ENCODE data around the gene CNTN1.

The CNTN1 gene

DNA sequence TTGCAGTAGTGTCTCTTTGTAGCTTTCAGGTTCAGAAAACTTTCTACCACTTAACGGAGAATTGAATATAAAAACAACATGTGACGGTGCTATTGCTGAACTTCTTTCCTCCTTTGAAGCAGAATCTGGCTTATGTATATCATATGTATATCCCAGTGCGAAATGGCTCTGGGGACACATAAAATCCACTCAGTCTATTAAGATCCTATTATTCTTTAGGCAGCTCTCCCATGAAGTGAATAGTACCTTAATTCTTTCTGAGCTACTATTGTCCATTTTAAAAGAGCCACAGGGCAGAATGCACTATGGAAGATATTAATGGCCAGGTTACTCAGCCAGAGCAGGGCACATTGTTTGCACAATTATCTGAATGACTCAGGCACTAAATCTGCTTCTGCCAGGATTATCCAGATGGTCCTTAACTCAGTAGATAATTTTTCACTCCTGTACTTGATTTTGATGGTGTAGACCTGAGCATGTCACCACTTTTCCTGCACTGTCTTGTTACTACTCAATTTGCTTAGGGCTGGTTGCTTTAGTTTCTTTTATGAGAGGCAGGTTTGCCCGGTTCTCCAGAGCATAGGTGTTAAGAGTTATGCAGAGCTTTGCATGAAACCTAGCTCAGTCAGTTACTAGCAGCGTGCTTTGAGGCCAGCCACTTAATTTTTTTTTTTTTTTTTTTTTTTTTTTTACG, 5.5 kb downstream of the CNTN1 start:
- no peak for DNase-seq
- no peak overlapping the region for H3K4me3 ChIP-seq (ENCODE audit: control insufficient read depth in 1 of 7, extremely low read depth in 1 of 7, insufficient read depth in 4 of 7, low read depth in 2 of 7, low read length in 6 of 7)
- ChIA-PET POLR2A (no interaction called here), CTCF (no interaction called here)
- H3K36me3 ChIP-seq (ENCODE audit: control insufficient read depth in 4 of 4, insufficient read depth in 4 of 4, low read length in 3 of 4) = no peaks in the 10 kb centered on the region
- no CpG with 5 or more reads among the region's 6 CpGs for WGBS (ENCODE audit: insufficient coverage)
- H3K9me3 ChIP-seq (ENCODE audit: control extremely low read depth in 1 of 5, control insufficient read depth in 4 of 5, insufficient read depth in 2 of 5, low read depth in 1 of 5, low read length in 4 of 5) = peaks cover 0 to 2% (median 0%) of the 10 kb centered on the region in 5 experiments
- H3K27me3 ChIP-seq (replicated peaks in 2 of 5; ENCODE audit: control insufficient read depth in 4 of 5, insufficient read depth in 5 of 5, low read length in 4 of 5) = peaks cover 6 to 28% (median 13%) of the 10 kb centered on the region in 5 experiments
- H3K4me1 ChIP-seq (ENCODE audit: control extremely low read depth in 1 of 4, control insufficient read depth in 4 of 4, insufficient read depth in 4 of 4, low read length in 3 of 4) = peaks cover 0 to 7% (median 3%) of the 10 kb centered on the region in 4 experiments
- no peak overlapping the region for H3K27ac ChIP-seq (ENCODE audit: insufficient read depth in 1 of 2, low read depth in 1 of 2, low read length in 2 of 2, poor library complexity in 1 of 2, severe bottlenecking in 2 of 2)

DNA sequence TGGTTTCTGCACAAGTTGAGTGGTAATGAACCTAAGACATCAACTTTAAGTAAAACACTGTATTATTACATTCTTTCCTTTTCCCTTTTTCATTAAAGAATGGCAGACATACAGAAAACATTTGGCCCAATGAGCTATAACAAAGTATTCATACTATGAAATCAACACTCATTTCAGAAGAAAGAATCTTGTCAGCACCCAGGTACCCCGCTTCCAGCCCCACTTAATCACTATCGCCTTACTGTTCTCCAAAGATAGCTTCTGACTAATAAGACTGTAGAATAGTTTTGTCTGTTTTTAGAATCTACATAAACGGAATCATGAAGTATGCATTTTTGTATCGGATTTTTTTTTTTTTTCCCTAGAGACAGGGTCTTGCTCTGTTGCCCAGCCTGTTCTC, 9.5 kb downstream of the CNTN1 start:
- Histone ChIP-seq H3K27ac (ENCODE audit: insufficient read depth in 1 of 2, low read depth in 1 of 2, low read length in 2 of 2, poor library complexity in 1 of 2, severe bottlenecking in 2 of 2) (no peak overlapping the region), H3K36me3 (ENCODE audit: control insufficient read depth in 4 of 4, insufficient read depth in 4 of 4, low read length in 3 of 4) (no peaks in the 10 kb centered on the region), H3K4me3 (ENCODE audit: control insufficient read depth in 1 of 7, extremely low read depth in 1 of 7, insufficient read depth in 4 of 7, low read depth in 2 of 7, low read length in 6 of 7) (no peak overlapping the region), H3K4me1 (ENCODE audit: control extremely low read depth in 1 of 4, control insufficient read depth in 4 of 4, insufficient read depth in 4 of 4, low read length in 3 of 4) (no peaks in the 10 kb centered on the region), H3K27me3 (replicated peaks in 2 of 5; ENCODE audit: control insufficient read depth in 4 of 5, insufficient read depth in 5 of 5, low read length in 4 of 5) (no peaks in the 10 kb centered on the region), H3K9me3 (ENCODE audit: control extremely low read depth in 1 of 5, control insufficient read depth in 4 of 5, insufficient read depth in 2 of 5, low read depth in 1 of 5, low read length in 4 of 5) (no peaks in the 10 kb centered on the region)
- ChIA-PET POLR2A (no interaction called here), CTCF (no interaction called here)
- no peak for DNase-seq
- WGBS (ENCODE audit: insufficient coverage) = 93% methylated on average over 2 of the region's 4 CpGs

DNA sequence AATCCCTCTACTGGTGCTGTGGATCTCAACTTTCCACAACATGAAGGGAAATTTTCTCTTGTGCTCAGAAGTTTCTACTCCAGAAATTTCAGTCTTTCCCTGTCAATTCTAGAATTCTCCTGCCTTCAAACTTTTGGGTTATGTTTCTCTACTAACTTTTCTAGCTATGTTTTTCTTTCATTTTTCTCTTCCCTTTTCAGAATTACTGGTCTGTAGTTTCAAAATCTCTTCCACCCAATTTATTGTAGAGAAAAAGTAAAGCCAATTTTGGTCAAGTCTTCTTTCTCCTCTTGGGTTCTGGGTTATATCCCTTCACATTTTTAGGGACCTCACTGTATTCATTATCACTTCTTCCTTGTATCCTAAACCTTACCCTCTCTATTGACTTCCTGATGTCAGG, 18.9 kb downstream of the CNTN1 start:
- no peaks in the 10 kb centered on the region for H3K4me1 ChIP-seq (ENCODE audit: control extremely low read depth in 1 of 4, control insufficient read depth in 4 of 4, insufficient read depth in 4 of 4, low read length in 3 of 4)
- ChIA-PET POLR2A (no interaction called here), CTCF (no interaction called here)
- H3K36me3 ChIP-seq (ENCODE audit: control insufficient read depth in 4 of 4, insufficient read depth in 4 of 4, low read length in 3 of 4) = no peaks in the 10 kb centered on the region
- no peak overlapping the region for H3K4me3 ChIP-seq (ENCODE audit: control insufficient read depth in 1 of 7, extremely low read depth in 1 of 7, insufficient read depth in 4 of 7, low read depth in 2 of 7, low read length in 6 of 7)
- no peaks in the 10 kb centered on the region for H3K9me3 ChIP-seq (ENCODE audit: control extremely low read depth in 1 of 5, control insufficient read depth in 4 of 5, insufficient read depth in 2 of 5, low read depth in 1 of 5, low read length in 4 of 5)
- no peak overlapping the region for H3K27ac ChIP-seq (ENCODE audit: insufficient read depth in 1 of 2, low read depth in 1 of 2, low read length in 2 of 2, poor library complexity in 1 of 2, severe bottlenecking in 2 of 2)
- no peak for DNase-seq
- no peaks in the 10 kb centered on the region for H3K27me3 ChIP-seq (replicated peaks in 2 of 5; ENCODE audit: control insufficient read depth in 4 of 5, insufficient read depth in 5 of 5, low read length in 4 of 5)

DNA sequence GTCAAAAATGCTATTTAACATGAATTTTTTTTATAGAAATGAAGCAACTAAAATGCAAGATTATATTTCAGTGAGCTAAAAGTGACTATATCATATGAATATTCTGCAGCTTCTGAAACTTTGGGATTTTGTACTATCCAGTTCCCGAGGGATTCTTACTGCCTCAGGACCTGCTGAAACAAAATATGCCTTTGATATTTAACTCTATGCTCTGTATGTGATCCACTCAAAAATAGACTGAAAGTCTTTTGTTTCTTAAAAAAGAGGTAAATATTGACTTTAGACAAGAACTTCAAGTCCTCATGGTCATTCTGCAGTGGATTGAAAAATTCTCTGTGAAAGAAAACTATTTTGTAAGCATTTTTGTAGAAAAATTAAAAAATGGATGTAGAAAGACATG, 22.4 kb downstream of the CNTN1 start:
- Histone ChIP-seq H3K27ac (ENCODE audit: insufficient read depth in 1 of 2, low read depth in 1 of 2, low read length in 2 of 2, poor library complexity in 1 of 2, severe bottlenecking in 2 of 2) (no peak overlapping the region), H3K27me3 (replicated peaks in 2 of 5; ENCODE audit: control insufficient read depth in 4 of 5, insufficient read depth in 5 of 5, low read length in 4 of 5) (no peaks in the 10 kb centered on the region), H3K4me1 (ENCODE audit: control extremely low read depth in 1 of 4, control insufficient read depth in 4 of 4, insufficient read depth in 4 of 4, low read length in 3 of 4) (no peaks in the 10 kb centered on the region), H3K9me3 (ENCODE audit: control extremely low read depth in 1 of 5, control insufficient read depth in 4 of 5, insufficient read depth in 2 of 5, low read depth in 1 of 5, low read length in 4 of 5) (no peaks in the 10 kb centered on the region), H3K4me3 (ENCODE audit: control insufficient read depth in 1 of 7, extremely low read depth in 1 of 7, insufficient read depth in 4 of 7, low read depth in 2 of 7, low read length in 6 of 7) (no peak overlapping the region), H3K36me3 (ENCODE audit: control insufficient read depth in 4 of 4, insufficient read depth in 4 of 4, low read length in 3 of 4) (no peaks in the 10 kb centered on the region)
- POLR2A ChIA-PET = no interaction called here
- CTCF ChIA-PET = no interaction called here
- WGBS (ENCODE audit: insufficient coverage) = no CpG with 5 or more reads among the region's 1 CpG
- DNase-seq = no peak

DNA sequence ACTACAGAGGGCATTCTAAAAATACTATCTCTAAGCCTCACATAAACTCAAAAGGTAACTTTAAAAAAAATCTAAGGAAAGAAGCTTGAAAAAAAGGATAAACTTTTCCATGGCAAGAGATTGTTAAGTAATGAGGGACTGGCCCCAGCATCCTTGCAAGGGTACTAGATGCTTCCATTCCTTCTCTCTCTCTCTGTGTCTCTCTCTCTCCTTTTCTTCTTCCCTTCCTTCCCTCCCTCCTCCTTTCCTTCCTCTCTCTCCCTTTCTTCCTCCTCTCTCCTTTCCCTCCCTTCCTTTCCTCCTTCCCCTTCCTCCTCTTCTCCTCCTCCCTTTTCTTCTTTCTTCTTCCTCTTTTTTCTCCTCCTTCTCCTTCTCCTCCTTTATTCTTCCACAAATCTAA, 23.8 kb downstream of the CNTN1 start:
- Histone ChIP-seq H3K9me3 (ENCODE audit: control extremely low read depth in 1 of 5, control insufficient read depth in 4 of 5, insufficient read depth in 2 of 5, low read depth in 1 of 5, low read length in 4 of 5) (no peaks in the 10 kb centered on the region), H3K36me3 (ENCODE audit: control insufficient read depth in 4 of 4, insufficient read depth in 4 of 4, low read length in 3 of 4) (no peaks in the 10 kb centered on the region), H3K4me3 (ENCODE audit: control insufficient read depth in 1 of 7, extremely low read depth in 1 of 7, insufficient read depth in 4 of 7, low read depth in 2 of 7, low read length in 6 of 7) (no peak overlapping the region), H3K27ac (ENCODE audit: insufficient read depth in 1 of 2, low read depth in 1 of 2, low read length in 2 of 2, poor library complexity in 1 of 2, severe bottlenecking in 2 of 2) (no peak overlapping the region), H3K27me3 (replicated peaks in 2 of 5; ENCODE audit: control insufficient read depth in 4 of 5, insufficient read depth in 5 of 5, low read length in 4 of 5) (no peaks in the 10 kb centered on the region), H3K4me1 (ENCODE audit: control extremely low read depth in 1 of 4, control insufficient read depth in 4 of 4, insufficient read depth in 4 of 4, low read length in 3 of 4) (no peaks in the 10 kb centered on the region)
- POLR2A ChIA-PET = no interaction called here
- CTCF ChIA-PET = no interaction called here
- DNase-seq = no peak

DNA sequence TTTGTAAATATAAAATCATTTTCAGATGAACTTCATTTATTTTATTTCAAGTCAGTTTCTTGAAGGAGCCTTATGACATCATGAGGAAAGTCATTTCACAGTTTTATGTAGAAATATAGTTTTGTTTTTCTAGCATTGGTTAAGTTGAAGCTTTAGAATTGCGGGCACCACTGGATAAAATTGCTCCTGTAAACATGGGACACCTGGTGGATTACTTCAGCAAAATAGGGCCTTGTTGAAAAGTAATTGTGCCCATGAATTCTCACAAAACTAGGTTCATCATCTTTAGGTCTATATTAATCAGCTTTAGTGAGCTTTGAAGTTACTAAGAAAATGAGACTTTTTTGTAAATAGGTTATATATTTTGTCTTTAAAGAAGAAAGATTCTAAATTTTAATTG, 25.3 kb downstream of the CNTN1 start:
- Histone ChIP-seq H3K36me3 (ENCODE audit: control insufficient read depth in 4 of 4, insufficient read depth in 4 of 4, low read length in 3 of 4) (no peaks in the 10 kb centered on the region), H3K4me1 (ENCODE audit: control extremely low read depth in 1 of 4, control insufficient read depth in 4 of 4, insufficient read depth in 4 of 4, low read length in 3 of 4) (no peaks in the 10 kb centered on the region), H3K27ac (ENCODE audit: insufficient read depth in 1 of 2, low read depth in 1 of 2, low read length in 2 of 2, poor library complexity in 1 of 2, severe bottlenecking in 2 of 2) (no peak overlapping the region), H3K4me3 (ENCODE audit: control insufficient read depth in 1 of 7, extremely low read depth in 1 of 7, insufficient read depth in 4 of 7, low read depth in 2 of 7, low read length in 6 of 7) (no peak overlapping the region), H3K9me3 (ENCODE audit: control extremely low read depth in 1 of 5, control insufficient read depth in 4 of 5, insufficient read depth in 2 of 5, low read depth in 1 of 5, low read length in 4 of 5) (no peaks in the 10 kb centered on the region), H3K27me3 (replicated peaks in 2 of 5; ENCODE audit: control insufficient read depth in 4 of 5, insufficient read depth in 5 of 5, low read length in 4 of 5) (no peaks in the 10 kb centered on the region)
- 100% methylated on average over 1 of the region's 1 CpG for WGBS (ENCODE audit: insufficient coverage)
- CTCF ChIA-PET = no interaction called here
- no peak for DNase-seq
- POLR2A ChIA-PET = no interaction called here

DNA sequence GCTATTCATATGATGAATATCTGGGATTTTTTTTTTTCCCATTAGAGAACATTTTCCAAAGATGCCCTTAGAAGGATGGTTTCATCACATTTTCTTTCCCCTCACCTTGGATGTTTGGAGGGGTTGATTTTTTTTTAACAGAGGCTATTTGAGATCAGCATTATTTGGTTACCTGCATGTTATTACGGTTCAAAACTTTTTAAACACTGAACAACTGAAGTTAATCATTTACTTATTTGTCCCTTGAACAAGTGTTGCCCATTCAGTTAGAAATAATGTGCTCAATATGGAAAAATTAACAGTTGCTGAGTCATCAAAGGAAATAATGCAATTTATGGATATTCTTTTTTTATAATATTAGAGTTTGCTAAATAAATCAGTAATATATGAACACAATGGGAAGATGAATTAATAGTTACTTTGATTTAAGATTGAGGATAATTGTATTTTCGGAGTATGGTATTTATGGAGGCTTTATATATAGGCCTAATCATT, 26.7 kb downstream of the CNTN1 start:
- POLR2A ChIA-PET = no interaction called here
- CTCF ChIA-PET = no interaction called here
- DNase-seq = no peak
- Histone ChIP-seq H3K36me3 (ENCODE audit: control insufficient read depth in 4 of 4, insufficient read depth in 4 of 4, low read length in 3 of 4) (no peaks in the 10 kb centered on the region), H3K9me3 (ENCODE audit: control extremely low read depth in 1 of 5, control insufficient read depth in 4 of 5, insufficient read depth in 2 of 5, low read depth in 1 of 5, low read length in 4 of 5) (no peaks in the 10 kb centered on the region), H3K4me1 (ENCODE audit: control extremely low read depth in 1 of 4, control insufficient read depth in 4 of 4, insufficient read depth in 4 of 4, low read length in 3 of 4) (no peaks in the 10 kb centered on the region), H3K27me3 (replicated peaks in 2 of 5; ENCODE audit: control insufficient read depth in 4 of 5, insufficient read depth in 5 of 5, low read length in 4 of 5) (no peaks in the 10 kb centered on the region), H3K27ac (ENCODE audit: insufficient read depth in 1 of 2, low read depth in 1 of 2, low read length in 2 of 2, poor library complexity in 1 of 2, severe bottlenecking in 2 of 2) (no peak overlapping the region), H3K4me3 (ENCODE audit: control insufficient read depth in 1 of 7, extremely low read depth in 1 of 7, insufficient read depth in 4 of 7, low read depth in 2 of 7, low read length in 6 of 7) (no peak overlapping the region)
- WGBS (ENCODE audit: insufficient coverage) = no CpG with 5 or more reads among the region's 2 CpGs

Measured in common myeloid progenitor, CD34-positive (primary cell).